ENCODE data around the gene ZSWIM4.

- TF ChIP-seq CTCF (IDR thresholded peaks at IDR 0.05) (no peak), POLR2A (IDR thresholded peaks at IDR 0.05) (no peak)
Measured at GRCh38 chr19:13768510-13768909, 26.7 kb upstream of the ZSWIM4 start.
